Measurements from ENCODE around the gene PPP1R36.
"Not testable (repeated sequence)": the region's sequence is repeated elsewhere in the genome, so short reads cannot be mapped to it uniquely, and the experiment has no call there.

Gene PPP1R36

DNA sequence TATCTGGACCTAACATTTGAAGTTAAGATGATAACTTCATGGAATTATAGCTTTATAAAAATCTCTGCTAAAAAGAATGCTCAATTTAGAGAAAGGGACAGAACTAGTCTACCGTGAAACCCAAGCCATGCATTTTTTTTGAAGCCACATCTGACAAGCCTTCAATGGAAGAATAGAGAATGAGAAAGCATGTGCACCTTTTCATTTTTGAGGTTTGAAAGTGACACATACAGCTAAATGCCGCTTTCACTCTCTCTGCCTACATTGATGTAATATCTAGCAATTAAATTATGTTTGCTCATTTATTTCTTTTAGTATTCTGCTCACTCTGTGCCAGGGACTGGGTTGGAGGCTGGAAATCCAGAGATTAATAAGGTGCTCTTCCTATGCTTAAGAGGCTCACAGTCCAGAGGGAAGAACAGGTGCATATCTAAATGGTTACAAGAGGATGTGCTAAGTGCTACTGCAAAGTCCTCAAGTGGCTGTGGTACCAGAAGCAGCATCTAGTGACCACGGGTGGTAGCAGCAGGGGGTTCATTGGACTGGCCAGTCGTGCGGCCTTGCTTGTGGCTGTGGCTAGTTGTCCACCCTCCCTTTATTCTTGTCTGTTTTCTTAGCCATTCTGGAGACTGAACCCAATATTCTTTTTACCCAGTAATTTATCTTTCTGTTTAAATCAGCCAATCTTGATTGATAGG is 60.4 kb downstream of the PPP1R36 start:
- in situ Hi-C loops (cut with HindIII; ENCODE audit: low sequenced_read_pairs), result no loop called here

DNA sequence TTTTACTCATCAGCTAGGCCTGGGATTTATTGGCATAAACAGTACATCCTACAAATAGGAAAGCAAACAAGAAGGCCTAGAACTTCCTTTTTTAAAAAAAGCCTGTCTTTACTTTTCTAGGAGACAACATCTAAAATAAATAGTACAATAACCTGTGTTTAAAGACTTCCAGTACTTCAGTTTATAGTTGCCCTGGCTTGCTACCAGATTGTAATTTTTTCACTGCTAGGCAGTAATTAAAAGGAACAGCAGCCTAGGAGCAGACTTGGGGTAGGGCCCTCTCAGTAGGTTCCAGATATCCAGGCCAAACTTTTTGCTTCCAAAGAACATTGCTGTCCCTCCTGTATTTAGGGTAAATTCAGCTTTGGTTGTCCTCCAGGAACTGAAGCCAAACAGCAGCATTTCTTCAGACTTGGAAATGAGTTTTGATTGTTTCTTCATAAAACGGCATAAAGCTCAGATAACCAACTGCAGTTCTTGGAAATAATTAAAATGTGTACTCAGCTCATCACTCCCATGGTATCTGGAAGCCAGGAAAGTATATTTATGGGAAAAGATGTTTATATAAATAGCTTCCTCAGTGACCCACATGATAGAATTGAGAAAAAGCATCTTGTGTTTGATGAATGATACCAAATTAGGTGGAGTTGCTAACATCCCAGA is 61.7 kb downstream of the PPP1R36 start:
- in situ Hi-C loops (cut with HindIII; ENCODE audit: low sequenced_read_pairs), result no loop called here

DNA sequence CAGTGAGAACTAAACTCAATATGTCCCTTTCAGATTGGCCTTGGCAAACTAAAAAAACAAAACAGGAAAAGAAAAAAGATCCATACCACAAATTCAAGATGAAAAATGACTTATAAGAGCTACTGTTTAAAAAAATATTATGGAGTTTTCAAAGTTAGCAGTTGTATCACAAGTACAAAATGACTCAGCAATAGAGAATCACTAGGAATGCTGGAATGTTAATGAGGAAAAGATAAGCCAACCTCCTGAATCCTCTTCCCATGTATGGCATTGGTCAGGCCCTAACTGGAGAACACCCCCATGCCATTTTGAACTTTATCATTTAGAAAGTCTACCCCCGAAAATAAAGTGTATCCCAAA is 62.2 kb downstream of the PPP1R36 start:
- in situ Hi-C loops (cut with HindIII; ENCODE audit: low sequenced_read_pairs), result no loop called here

DNA sequence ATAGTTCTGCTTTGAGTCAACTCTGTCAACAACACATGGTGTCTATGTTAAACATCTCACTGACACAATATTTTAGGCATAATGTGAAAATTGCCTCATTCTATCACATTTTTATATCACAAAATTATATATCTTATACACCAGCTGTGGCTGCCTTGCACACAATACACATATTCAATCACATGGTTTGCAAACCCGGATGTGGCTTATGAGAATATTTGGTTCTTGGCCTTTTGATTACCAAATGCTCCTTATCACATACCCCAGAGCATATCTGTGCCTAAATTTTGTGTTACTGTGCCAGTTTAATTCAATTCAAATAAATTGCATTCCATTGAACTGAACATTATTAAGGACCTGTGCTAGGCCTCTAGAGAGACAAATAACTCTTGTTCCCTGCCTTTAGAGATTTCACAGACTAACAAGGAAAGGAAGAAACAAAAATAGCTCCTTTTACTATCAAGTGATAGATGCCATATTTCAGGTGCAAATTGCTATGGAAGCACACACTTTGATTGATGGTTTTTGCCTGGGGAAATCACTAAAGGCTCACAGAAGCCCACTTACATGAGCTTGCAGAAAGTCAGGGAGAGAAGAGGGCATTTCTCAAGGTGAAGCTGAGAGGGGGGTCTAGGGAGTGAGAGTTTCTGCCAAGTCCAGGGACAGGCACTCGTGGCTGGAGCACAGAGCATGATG is 63.4 kb downstream of the PPP1R36 start:
- in situ Hi-C loops (cut with HindIII; ENCODE audit: low sequenced_read_pairs), result no loop called here

DNA sequence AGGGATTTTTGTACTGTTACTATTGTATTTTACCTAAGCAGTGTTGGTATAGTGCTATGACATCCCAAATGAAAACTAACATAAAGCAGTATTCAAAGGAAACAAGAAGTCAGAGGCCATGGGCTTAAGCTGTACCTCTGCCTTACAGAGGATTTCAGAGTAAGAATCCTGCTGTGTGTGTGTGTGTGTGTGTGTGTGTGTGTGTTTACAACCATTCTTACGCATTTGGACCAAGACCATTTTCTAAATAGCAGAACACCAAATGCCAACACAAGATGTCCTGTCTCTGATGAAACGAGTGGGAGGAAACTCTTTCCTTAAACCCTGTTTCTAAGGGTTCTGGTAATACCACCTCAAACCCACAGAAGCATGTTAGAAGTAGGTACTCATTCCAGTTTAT is 64.4 kb downstream of the PPP1R36 start:
- in situ Hi-C loops (cut with HindIII; ENCODE audit: low sequenced_read_pairs), result no loop called here

DNA sequence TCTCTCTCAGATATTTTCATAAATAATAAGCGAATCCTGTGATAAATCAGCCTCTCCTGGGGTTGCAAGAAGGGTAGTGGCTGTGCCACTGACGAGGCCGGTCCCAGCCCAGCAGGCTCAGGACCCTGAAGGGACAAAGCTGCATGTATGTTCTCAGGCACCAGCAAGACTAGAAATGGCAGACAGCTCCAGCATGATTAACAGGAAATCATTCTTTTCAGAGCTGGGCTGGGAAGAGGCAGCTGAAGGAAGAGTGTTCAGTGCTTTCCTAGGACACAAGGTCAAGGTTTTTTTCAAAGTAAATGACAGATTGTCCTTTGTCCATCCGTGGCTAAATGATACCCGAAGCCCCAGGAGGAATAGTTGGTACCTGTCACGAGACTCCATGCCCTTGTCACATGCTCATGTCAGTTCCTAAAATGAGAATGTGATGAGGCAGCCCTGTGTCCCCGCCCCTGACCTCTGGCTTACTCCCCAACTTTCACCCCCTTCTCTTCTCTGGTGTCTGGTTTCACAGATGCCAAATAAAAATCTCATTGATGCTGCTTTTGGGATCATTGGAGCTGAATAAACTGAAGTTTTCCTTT is 65.1 kb downstream of the PPP1R36 start:
- in situ Hi-C loops (cut with HindIII; ENCODE audit: low sequenced_read_pairs), result no loop called here

DNA sequence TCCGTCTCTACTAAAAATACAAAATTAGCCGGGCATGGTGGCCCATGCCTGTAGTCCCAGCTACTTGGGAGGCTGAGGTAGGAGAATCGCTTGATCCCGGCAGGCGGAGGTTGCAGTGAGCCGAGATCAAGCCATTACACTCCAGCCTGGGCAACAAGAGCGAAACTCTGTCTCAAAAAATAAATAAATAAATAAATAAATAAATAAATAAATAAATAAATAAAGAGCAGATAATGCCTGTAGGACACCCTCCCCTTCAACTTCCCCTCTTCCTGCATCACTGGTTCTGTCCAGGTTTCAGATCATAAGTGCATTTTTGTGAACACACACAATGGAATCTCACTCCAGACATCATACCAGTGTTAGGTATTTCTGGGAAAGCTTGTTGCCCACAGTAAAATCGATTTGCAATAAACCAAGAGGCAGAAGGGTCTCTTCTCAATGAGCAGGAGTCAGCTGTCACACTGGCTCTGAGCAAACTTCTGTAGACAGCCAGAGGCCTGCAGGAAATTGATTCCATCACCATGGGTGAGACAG is 68.2 kb downstream of the PPP1R36 start:
- in situ Hi-C loops (cut with HindIII; ENCODE audit: low sequenced_read_pairs), result not testable (repeated sequence)

DNA sequence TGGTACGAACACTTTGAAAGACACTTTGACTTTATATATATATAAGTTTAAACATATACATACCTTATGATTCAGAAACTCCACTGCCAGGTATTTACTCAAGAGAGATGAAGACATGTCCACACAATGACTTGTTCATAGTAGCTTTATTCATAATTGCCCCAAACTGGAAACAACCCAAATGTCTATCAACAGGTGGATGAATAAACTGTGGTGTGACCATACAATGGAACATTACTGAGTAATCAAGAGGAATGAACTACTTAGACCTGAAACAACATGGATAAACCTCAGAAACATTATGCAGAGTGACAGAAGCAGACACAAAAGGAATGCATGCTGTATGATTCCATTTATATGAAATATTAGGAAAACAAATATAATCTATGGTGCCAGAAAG is 71.1 kb downstream of the PPP1R36 start:
- in situ Hi-C loops (cut with HindIII; ENCODE audit: low sequenced_read_pairs), result no loop called here

DNA sequence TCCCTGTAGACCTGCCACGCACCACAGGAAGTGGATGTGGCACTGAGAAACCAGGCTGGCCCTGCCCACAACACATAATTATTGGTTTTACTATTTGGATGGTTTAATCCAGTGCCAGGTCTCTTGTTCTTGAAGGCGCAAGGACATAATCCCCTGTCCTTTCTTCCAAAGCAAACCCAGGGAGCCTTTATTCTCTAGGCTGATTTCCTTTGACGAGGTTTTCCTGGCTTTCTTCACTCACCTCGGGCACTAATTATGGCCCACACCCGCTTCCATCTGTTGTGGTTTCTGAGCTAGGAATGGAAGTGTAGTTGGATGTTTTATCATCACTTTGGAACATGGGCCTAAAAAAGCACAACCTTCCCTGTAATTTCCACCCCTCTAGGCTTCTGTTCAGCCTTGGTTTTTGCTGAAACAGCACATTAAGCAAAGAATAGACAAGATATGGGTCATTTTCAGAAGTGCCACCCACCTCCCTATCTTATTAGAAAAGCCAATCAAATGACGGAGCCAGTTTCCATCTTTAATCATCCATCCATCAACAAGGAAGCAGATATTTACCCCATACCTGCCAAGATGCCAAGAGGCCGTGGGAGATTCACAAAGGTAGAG is 73.9 kb downstream of the PPP1R36 start:
- in situ Hi-C loops (cut with HindIII; ENCODE audit: low sequenced_read_pairs), result no loop called here

DNA sequence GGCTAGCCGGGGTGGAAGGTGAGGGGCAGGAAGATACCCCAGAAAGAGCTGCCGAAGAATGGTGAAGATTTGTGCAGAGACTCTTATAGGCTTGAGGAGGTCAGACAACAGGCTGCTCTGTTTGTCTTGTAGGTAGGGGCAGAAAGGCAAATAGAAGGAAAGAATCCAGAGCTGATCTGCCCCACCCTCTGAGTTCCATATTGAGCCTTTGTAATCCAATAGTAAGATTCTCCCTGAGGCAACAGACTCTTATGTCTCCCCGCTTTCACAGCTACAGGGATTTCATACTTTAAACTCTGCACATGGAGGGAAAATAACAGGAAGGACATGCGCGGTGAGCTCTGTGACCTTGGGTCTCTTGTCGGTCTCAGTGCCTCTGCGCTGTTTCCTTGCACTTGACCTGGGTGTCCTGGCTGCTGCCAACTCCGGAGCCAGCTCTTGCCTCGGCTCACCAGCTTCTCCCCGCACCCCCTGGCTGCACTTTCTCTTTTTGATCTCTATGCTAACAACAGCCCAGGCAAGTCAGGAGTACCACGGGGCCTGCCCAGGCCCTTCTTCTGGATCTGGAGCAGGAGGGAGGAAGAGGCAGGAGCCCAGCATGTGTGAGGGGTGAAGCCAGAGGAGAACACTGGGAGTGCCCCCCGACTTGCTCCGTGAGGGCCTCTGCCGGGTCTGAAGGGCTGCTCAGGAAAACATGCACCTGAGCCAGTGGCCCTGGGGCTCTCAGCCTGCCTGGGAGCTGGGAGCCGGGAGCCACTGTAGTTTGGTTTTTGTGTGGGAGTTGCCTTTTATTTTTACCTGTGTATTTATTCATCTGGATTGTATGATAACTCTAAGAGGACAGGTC is 75.8 kb downstream of the PPP1R36 start:
- in situ Hi-C loops (cut with HindIII; ENCODE audit: low sequenced_read_pairs), result no loop called here

DNA sequence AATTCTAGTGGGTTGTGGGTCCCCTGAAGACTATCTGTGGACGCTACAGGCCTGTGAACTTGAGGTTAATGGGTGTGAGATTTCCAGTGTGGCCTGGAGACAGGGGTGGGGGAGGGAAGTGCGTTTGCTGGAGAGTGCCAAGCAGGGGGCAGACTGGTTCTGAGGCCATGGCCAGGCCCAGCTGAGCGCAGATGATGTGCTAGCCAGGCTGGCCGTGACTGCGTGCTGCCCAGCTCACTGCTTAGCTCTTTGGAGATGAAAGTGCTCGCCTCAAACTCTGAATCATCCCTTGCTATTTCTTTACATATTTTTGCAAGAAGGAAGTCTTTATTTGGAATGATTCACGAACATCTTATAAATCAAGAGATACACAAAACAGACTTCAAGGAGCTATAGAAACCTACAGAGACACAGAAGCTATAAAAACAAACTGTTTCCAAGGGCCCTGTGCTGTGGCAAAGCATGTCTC is 79.2 kb downstream of the PPP1R36 start:
- in situ Hi-C loops (cut with HindIII; ENCODE audit: low sequenced_read_pairs), result no loop called here

DNA sequence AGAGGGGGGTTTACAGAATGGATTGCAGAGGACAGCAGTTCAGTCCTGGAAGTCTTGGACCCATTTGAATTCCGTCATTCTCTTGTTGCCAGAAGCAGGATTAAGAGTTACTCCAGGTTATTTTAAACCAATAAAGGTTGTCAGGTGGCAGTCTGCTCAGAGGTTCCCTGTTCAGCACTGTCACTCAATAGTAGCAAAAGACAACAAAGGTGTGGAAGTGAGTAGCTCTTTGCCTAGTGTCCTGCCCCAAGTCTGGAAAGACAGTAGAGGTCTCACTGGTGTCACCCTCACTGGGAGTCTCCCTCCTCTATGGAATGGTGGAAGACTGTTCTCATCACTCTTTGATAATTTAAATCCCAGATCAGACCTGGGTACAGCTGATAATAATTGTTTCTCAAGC is 81.0 kb downstream of the PPP1R36 start:
- in situ Hi-C loops (cut with HindIII; ENCODE audit: low sequenced_read_pairs), result no loop called here

DNA sequence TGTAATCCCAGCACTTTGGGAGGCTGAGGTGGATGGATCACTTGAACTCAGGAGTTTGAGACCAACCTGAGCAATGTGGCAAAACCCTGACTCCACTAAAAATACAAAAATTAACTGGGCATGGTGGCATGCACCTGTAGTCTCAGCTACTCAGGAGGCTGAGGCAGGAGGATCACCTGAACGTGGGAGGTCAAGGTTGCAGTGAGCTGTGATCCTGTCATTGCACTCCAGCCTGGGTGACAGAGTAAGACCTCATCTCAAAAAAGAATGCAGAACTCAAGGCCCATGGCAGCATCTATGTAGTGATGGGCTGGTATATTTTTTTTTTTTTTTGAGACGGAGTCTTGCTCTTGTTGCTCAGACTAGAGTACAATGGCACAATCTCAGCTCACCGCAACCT is 81.5 kb downstream of the PPP1R36 start:
- in situ Hi-C loops (cut with HindIII; ENCODE audit: low sequenced_read_pairs), result not testable (repeated sequence)

DNA sequence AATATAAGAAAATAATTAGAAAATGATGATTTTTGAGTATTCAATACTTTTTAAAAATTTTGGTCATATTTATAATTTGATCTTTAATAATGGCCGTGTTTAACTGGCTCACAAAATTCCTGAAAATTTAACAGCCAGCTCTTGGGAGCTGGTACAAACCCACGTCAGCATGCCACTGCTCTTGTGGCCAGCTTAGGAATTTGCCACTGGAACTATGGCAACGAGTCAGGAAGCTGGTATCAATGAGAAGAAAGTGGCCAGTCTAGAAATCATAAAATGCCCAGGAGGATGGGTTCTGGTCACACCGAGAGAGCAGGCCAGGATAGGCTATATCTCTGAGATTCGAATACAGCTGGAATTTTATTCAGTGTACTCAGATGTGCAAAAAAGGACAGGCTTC is 82.3 kb downstream of the PPP1R36 start:
- in situ Hi-C loops (cut with HindIII; ENCODE audit: low sequenced_read_pairs), result no loop called here

DNA sequence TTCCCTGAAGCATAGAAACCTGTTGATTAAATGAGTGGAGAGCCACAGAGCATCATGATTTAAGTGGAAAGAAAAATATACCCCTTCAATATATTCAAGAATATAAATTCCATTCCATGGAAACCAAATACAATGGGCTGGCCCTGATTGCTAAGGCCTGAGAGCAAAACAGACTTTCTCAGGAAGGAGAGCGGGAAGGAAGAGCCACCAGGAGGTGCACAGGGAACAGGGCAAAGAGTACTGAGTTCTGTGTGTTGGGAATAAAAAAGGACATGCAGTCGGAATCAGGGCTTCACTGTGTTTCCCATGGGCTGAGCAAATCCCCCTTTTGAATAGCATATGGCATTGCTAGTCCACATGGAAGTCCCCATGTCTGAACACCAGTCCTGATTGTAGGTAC is 84.8 kb downstream of the PPP1R36 start:
- in situ Hi-C loops (cut with HindIII; ENCODE audit: low sequenced_read_pairs), result no loop called here

DNA sequence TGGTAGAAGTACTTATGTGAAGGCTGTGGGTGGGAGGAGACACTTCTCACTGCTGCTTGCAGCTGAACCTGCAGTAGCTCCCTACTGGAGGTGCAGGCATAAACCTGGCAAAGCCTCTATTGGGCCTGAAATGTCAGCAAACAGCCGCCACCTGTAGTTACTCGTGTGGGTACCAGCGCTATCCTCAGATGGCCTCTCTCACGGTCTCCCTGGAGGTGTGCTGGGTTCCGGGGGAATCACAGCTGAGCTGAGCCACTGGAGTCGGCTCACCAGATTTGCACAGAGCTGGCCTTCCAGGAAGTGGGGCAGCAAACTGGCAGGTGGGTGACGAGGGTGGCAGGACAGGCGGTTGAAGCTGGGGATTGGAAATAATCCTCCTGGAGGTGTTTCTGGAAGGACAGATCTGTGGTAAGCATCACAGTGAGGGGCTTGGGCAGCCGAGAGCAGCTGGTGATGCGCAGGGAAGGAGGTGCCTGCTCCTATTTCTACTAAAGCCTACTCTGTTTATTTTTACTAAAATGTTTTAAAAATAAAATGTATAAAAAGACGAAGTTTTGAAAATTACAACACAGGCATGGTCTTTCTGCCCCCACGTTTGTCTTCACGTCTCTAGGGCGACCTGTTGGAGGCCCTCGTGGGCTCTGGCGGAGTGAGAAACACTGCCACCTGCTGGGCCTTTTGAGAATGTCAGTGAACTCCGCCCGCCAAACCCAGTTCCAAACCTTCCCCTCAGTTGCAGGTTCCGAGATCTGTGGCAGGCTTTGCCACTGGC is 86.6 kb downstream of the PPP1R36 start:
- in situ Hi-C loops (cut with HindIII; ENCODE audit: low sequenced_read_pairs), result no loop called here

DNA sequence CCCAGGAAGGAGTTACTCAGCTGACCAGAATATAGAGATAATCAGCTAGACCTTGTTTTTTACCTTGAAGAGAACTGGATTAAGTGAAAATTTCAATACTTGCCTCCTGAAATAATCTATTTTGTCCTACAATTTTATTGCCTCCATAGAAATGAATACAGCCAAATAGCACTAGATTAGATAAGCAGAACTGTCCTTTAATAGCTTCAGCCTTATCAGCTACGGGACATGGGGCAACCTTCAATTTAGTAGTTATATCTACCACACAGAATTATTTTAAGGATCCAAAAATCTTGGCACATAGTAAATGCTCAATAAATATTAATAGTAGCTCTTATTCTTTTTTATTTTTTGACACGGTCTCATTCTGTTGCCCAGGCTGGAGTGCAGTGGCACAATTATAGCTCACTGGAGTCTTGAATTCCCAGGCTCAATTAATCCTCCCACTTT is 87.2 kb downstream of the PPP1R36 start:
- in situ Hi-C loops (cut with HindIII; ENCODE audit: low sequenced_read_pairs), result no loop called here

DNA sequence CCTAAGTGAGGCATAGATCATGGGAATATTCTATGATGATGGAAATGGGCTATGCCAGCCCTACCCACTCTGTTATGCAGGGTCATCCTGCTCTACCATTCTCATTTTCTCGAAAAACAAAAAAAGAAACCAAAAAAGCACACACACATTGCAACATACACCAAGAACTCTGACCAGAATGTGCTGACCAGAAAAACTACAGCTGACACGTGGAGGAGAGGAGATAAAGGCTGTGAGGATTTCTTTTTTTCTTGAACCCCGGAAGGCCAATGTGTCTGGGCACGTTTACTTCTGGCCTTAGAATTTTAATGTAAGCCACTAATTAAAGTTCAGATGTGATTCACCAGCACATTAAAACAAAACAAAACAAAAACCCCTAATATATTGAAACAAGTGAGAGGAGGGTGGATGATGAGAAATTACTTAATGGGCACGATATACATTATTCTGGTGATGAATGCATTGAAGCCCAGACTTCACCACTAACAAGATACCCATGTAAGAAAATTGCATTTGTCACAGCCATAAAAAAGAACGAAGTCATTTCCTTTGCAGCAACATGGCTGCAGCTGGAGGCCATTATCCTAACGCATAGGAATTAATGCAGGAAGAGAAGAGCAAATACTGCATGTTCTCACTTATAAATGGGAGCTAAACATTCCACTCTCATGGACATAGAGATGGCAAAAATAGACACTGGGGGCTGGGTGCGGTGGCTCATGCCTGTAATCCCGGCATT is 88.1 kb downstream of the PPP1R36 start:
- in situ Hi-C loops (cut with HindIII; ENCODE audit: low sequenced_read_pairs), result no loop called here

DNA sequence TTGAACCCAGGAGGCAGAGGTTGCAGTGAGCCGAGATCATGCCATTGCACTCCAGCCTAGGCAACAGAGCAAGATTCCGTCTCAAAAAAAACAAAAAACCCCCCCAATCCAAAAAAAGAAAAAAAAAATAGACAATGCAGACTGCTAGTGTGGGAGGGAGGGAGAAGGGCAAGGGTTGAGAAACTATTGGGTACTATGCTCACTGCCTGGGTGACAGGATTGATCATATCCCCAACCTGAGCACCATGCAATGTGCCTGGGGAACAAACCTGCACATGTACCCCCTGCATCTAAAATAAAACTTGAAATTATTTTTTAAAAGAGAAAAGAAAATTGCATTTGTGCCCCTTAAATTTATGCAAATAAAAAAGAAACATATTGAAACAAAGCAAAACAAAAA is 88.9 kb downstream of the PPP1R36 start:
- in situ Hi-C loops (cut with HindIII; ENCODE audit: low sequenced_read_pairs), result no loop called here

Data from DLD1 (cell line).